Smooth muscle cell (in vitro differentiated cells): ENCODE measurements around the gene PRXL2B. TPM values are rescaled to one million over a fixed set of nuclear protein-coding genes. Genes with fewer than 3 reads are reported as not detected.

Experiments
- DNase-seq: peaks from one replicate; lab custom pipeline; 2025; ENCODE audit not compliant: unreplicated experiment; lab: John Stamatoyannopoulos, UW
- H2AFZ ChIP-seq: fragments of 200-600 bp; sonication (generic); 2 replicates; pipeline ENCODE4 v1.6.0; 2016; ENCODE audit warnings: antibody characterized with exemption, low read depth, mild to moderate bottlenecking
- H3F3A ChIP-seq: fragments of 200-600 bp; sonication (generic); 2 replicates; pipeline ENCODE4 v1.6.0; 2017; ENCODE audit warnings: antibody characterized with exemption, low read depth
- H3K27ac ChIP-seq: fragments of 200-600 bp; sonication (generic); 2 replicates; pipeline ENCODE4 v1.5.1; 2016; ENCODE audit warnings: low read depth, mild to moderate bottlenecking
- H3K27me3 ChIP-seq: fragments of 200-600 bp; sonication (generic); 2 replicates; pipeline ENCODE4 v1.6.1; 2016; ENCODE audit warnings: low read depth, mild to moderate bottlenecking
- H3K36me3 ChIP-seq: fragments of 200-600 bp; sonication (generic); 2 replicates; pipeline ENCODE4 v1.5.1; 2016; ENCODE audit warnings: low read depth
- H3K4me1 ChIP-seq: fragments of 200-600 bp; sonication (generic); 2 replicates; pipeline ENCODE4 v1.5.1; 2016; ENCODE audit warnings: low read depth
- H3K4me2 ChIP-seq: fragments of 200-600 bp; sonication (generic); 2 replicates; pipeline ENCODE4 v1.6.0; 2016; ENCODE audit warnings: mild to moderate bottlenecking
- H3K4me3 ChIP-seq: fragments of 200-600 bp; sonication (generic); 2 replicates; pipeline ENCODE4 v1.5.1; 2016; ENCODE audit warnings: mild to moderate bottlenecking
- H3K79me2 ChIP-seq: fragments of 200-600 bp; sonication (generic); 2 replicates; pipeline ENCODE4 v1.6.0; 2016; ENCODE audit warnings: low read depth, mild to moderate bottlenecking
- H3K9ac ChIP-seq: fragments of 200-600 bp; sonication (generic); 2 replicates; pipeline ENCODE4 v1.6.0; 2016; ENCODE audit warnings: low read depth
- H3K9me3 ChIP-seq: fragments of 200-600 bp; sonication (generic); replicated peaks from 2 replicates; pipeline ENCODE4 v1.5.1; 2016; ENCODE audit warnings: low read depth
- H4K20me1 ChIP-seq: fragments of 200-600 bp; sonication (generic); 2 replicates; pipeline ENCODE4 v1.6.0; 2016; ENCODE audit warnings: low read depth
- WGBS: methylation state at CpG from one replicate; pipeline ENCODE4 v1.1.7; 2016; ENCODE audit warnings: low lambda C conversion rate; 5-methylcytosine and 5-hydroxymethylcytosine counted together
- polyA plus RNA-seq: library from polyadenylated mRNA; unstranded; fragments of >200 nt; fragmentation: Nextera tagmentation; extraction: Ambion mirVana; gene quantifications from 2 replicates; pipeline ENCODE4 v1.2.1, GENCODE V29; 2016
- total RNA-seq: library from RNA; depleted of rRNA; stranded (reverse); fragments of >200 nt; gene quantifications from 2 replicates; pipeline ENCODE4 v1.2.3, GENCODE V29; 2014
- TF ChIP-seq, protein P1 (sequence below): fragments of 200-600 bp; sonication (generic); IDR thresholded peaks from 2 replicates; pipeline ENCODE4 v1.5.1; 2017; ENCODE audit warnings: borderline replicate concordance, mild to moderate bottlenecking, antibody characterized with exemption; ENCODE audit not compliant: insufficient read depth, poor library complexity, severe bottlenecking

PRXL2B gene
- total and polyA plus RNA-seq, 2 experiments from 2014 or later, result 18.4 to 27.4 TPM

- Histone ChIP-seq H3K9me3 (no peaks in the 10 kb centered on the region), H3K4me3 (no peak overlapping the region), H3K27me3 (no peaks in the 10 kb centered on the region), H2AFZ (no peak overlapping the region), H4K20me1 (no peaks in the 10 kb centered on the region), H3K27ac (no peak overlapping the region), H3K4me1 (no peaks in the 10 kb centered on the region), H3K36me3 (no peaks in the 10 kb centered on the region), H3K79me2 (no peaks in the 10 kb centered on the region), H3K9ac (no peak overlapping the region), H3F3A (no peaks in the 10 kb centered on the region), H3K4me2 (no peak overlapping the region)
- TF ChIP-seq, protein P1, sequence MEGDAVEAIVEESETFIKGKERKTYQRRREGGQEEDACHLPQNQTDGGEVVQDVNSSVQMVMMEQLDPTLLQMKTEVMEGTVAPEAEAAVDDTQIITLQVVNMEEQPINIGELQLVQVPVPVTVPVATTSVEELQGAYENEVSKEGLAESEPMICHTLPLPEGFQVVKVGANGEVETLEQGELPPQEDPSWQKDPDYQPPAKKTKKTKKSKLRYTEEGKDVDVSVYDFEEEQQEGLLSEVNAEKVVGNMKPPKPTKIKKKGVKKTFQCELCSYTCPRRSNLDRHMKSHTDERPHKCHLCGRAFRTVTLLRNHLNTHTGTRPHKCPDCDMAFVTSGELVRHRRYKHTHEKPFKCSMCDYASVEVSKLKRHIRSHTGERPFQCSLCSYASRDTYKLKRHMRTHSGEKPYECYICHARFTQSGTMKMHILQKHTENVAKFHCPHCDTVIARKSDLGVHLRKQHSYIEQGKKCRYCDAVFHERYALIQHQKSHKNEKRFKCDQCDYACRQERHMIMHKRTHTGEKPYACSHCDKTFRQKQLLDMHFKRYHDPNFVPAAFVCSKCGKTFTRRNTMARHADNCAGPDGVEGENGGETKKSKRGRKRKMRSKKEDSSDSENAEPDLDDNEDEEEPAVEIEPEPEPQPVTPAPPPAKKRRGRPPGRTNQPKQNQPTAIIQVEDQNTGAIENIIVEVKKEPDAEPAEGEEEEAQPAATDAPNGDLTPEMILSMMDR, result no peak
- WGBS, result 90% methylated on average over 11 of the region's 17 CpGs
- DNase-seq, result no peak
Observed at GRCh38 chr1:2570332-2570731, 16.2 kb upstream of the PRXL2B start.

- Histone ChIP-seq H3K4me1 (no peaks in the 10 kb centered on the region), H3K27ac (no peak overlapping the region), H3K4me3 (no peak overlapping the region), H3K9me3 (no peaks in the 10 kb centered on the region), H2AFZ (no peak overlapping the region), H4K20me1 (no peaks in the 10 kb centered on the region), H3K79me2 (no peaks in the 10 kb centered on the region), H3K9ac (no peak overlapping the region), H3K4me2 (no peak overlapping the region), H3K36me3 (no peaks in the 10 kb centered on the region), H3K27me3 (no peaks in the 10 kb centered on the region), H3F3A (no peaks in the 10 kb centered on the region)
- no peak for DNase-seq
- TF ChIP-seq, protein P1, result no peak
- WGBS, result 90% methylated on average over 9 of the region's 9 CpGs
Observed at GRCh38 chr1:2571348-2571747, 15.2 kb upstream of the PRXL2B start.

- no peaks in the 10 kb centered on the region for H3K4me1 ChIP-seq
- no peak overlapping the region for H3K9ac ChIP-seq
Observed at GRCh38 chr1:2573250-2573920, 13.2 kb upstream of the PRXL2B start.

More at GRCh38 chr1:2573250-2573920, 13.2 kb upstream of the PRXL2B start:
- Histone ChIP-seq H3F3A (no peaks in the 10 kb centered on the region), H3K9me3 (no peaks in the 10 kb centered on the region), H2AFZ (no peak overlapping the region), H3K4me2 (no peak overlapping the region), H3K4me3 (no peak overlapping the region), H3K27me3 (no peaks in the 10 kb centered on the region), H3K79me2 (no peaks in the 10 kb centered on the region), H3K27ac (no peak overlapping the region), H4K20me1 (no peaks in the 10 kb centered on the region), H3K36me3 (no peaks in the 10 kb centered on the region)
- 93% methylated on average over 8 of the region's 8 CpGs for WGBS
- no peak for DNase-seq
- TF ChIP-seq, protein P1, result no peak
